Body of pancreas (tissue), 4 donors: ENCODE measurements around the gene RNF11.

Experiments
- CTCF ChIP-seq, 7 experiments: fragments of 450-650 bp in 4 of 7; fragments of 200-600 bp in 3 of 7; sonication (generic) in 3 of 7; IDR thresholded peaks; one replicate each; pipeline ENCODE4 v1.5.1; 2016 to 2019; ENCODE audit warnings: antibody characterized with exemption in 7 of 7
- POLR2A ChIP-seq, 3 donors: fragments of 450-650 bp; IDR thresholded peaks; one replicate each; pipeline ENCODE4 v1.6.1; 2016; ENCODE audit warnings: antibody characterized with exemption in 3 of 3, mild to moderate bottlenecking in 2 of 3

GRCh38 chr1:51238034-51238403, 1.9 kb downstream of the RNF11 start:
- TF ChIP-seq POLR2A (IDR thresholded peaks at IDR 0.05) (no peak), CTCF (IDR thresholded peaks at IDR 0.05) (no peak)
